ENCODE data around the gene GSC. TPM values are rescaled to one million over a fixed set of nuclear protein-coding genes. Genes with fewer than 3 reads are reported as not detected.

GSC gene
- total RNA-seq, 4 donors from 2014 or later, result 3.6 to 11.0 (median 4.7) TPM

DNA sequence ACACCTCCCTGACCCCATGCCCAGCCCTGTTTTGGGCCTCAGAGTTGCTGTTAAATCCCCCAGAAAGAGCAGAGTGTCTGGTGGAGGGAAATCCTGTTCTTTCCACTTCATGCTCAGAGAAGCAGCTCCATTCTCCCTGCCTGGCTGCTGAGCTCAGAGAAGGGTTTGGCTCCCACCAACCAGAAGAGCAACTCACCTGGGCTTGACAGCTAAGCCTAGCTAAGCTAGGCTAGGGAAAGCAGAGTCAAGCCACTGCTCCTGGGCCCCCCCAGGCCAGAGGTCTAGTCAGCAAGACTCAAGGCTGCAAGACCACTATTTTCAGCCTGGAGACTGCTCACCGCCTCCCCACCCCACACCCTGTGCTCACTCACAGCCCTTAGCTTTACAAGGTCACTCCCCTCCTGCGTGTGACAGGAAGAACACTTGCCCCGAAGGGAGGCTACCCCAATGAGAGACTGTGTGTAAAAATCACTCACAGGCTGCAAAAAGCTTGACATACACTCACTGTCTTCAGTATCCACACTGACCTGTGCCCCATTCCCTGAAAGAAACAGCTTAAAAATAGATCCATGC lies 13.5 kb downstream of the GSC start:
- H3K27ac ChIP-seq, result no peak overlapping the region
- no peaks in the 10 kb centered on the region for H3K9me3 ChIP-seq
- H3K4me3 ChIP-seq (replicated peaks in 1 of 3), result no peak overlapping the region
- no peak for TF ChIP-seq POLR2A (IDR thresholded peaks at IDR 0.05)
- TF ChIP-seq, protein P1, sequence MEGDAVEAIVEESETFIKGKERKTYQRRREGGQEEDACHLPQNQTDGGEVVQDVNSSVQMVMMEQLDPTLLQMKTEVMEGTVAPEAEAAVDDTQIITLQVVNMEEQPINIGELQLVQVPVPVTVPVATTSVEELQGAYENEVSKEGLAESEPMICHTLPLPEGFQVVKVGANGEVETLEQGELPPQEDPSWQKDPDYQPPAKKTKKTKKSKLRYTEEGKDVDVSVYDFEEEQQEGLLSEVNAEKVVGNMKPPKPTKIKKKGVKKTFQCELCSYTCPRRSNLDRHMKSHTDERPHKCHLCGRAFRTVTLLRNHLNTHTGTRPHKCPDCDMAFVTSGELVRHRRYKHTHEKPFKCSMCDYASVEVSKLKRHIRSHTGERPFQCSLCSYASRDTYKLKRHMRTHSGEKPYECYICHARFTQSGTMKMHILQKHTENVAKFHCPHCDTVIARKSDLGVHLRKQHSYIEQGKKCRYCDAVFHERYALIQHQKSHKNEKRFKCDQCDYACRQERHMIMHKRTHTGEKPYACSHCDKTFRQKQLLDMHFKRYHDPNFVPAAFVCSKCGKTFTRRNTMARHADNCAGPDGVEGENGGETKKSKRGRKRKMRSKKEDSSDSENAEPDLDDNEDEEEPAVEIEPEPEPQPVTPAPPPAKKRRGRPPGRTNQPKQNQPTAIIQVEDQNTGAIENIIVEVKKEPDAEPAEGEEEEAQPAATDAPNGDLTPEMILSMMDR (IDR thresholded peaks at IDR 0.05), result no peak
- H3K36me3 ChIP-seq, result no peaks in the 10 kb centered on the region
- intact Hi-C loops (cut with DNase I), result no loop called here
- WGBS, 2 donors, result 29 to 59% methylated on average over 2 to 3 of the region's 3 CpGs
- H3K4me1 ChIP-seq, result no peaks in the 10 kb centered on the region
- DNase-seq, result no peak
- H3K27me3 ChIP-seq, result no peaks in the 10 kb centered on the region

DNA sequence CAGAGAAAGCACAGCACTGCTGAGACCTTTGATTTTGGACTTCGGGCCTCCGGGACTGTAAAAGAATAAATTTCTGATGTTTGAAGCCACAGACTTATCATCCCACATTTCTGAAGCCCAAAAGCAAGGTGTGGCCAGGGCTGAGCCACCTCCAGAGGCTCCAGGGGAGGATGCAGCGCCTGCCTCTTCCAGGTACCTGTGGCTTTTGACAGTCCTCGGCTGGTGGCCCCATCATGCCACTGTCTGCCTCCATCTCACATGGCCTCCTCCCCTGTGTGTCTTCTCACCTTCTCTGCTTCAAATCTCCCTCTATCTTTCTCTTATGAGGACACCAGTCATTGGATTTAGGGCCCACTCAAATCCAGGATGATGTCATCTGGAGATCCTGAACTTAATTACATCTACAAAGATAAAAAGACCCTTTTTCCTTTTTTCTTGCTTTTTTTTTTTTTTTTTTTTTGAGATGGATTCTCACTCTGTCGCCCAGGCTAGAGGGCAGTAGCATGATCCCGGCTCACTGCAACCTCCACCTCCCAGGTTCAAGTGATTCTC lies 15.4 kb downstream of the GSC start:
- no peak overlapping the region for H3K27ac ChIP-seq
- H3K36me3 ChIP-seq, result no peaks in the 10 kb centered on the region
- TF ChIP-seq POLR2A (IDR thresholded peaks at IDR 0.05), result no peak
- TF ChIP-seq, protein P1 (IDR thresholded peaks at IDR 0.05), result no peak
- DNase-seq, result no peak
- no peaks in the 10 kb centered on the region for H3K27me3 ChIP-seq
- 74 to 82% methylated on average over 6 of the region's 6 CpGs for WGBS, 2 donors
- no peaks in the 10 kb centered on the region for H3K9me3 ChIP-seq
- no peaks in the 10 kb centered on the region for H3K4me1 ChIP-seq
- intact Hi-C loops (cut with DNase I), result no loop called here
- no peak overlapping the region for H3K4me3 ChIP-seq (replicated peaks in 1 of 3)

DNA sequence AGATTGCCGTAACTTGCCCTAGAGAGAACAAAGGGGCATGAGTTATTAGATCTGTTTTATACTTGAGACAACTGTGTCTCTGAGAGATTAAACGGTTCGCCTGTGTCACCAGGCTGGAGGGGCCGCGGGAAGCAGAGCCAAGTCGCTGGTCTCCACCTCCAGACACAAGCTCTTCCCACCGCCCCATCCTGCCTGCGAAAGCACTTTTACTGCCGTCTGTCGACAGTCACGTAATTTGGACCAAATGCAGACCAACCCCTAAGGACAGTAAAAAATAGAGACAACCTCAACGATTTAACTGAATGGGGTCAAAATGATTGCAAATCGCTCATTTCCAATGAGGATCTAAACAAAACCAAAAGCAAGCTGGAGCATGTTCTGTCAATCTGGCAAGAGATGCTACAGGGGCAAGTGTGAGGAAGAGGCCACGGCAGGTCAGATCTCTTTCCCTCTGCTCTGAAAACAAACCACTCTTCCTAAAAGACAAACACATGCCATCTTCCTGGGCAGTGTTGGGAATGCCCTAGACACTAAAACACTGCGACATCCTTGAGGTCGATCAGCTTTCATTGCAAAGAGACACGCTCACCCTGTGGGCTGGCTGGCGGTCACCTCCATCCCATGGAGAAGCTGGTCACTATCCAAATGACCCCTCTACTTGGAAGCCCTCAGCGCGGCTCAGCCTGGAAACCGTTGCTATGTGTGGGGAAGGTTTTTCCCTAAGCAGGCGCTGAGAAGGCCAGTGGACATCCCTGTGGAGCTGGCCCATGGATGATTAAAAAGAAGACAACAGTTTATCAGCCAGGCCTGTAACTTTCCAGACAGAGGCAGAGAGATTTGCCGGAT lies 17.1 kb downstream of the GSC start:
- no peak overlapping the region for H3K4me3 ChIP-seq (replicated peaks in 1 of 3)
- TF ChIP-seq, protein P1 (IDR thresholded peaks at IDR 0.05), result no peak
- no peak for TF ChIP-seq POLR2A (IDR thresholded peaks at IDR 0.05)
- no peaks in the 10 kb centered on the region for H3K9me3 ChIP-seq
- H3K27me3 ChIP-seq, result no peaks in the 10 kb centered on the region
- intact Hi-C loops (cut with DNase I), result no loop called here
- peak overlapping the region in 1 of 3 donors; percentile 30 for H3K27ac ChIP-seq
- no peak for DNase-seq
- WGBS, 2 donors, result 61 to 65% methylated on average over 23 of the region's 23 CpGs
- H3K4me1 ChIP-seq, result no peaks in the 10 kb centered on the region
- H3K36me3 ChIP-seq, result no peaks in the 10 kb centered on the region

GRCh38 chr14:94751956-94752355 lies 18.0 kb downstream of the GSC start:
- TF ChIP-seq, protein P1 (IDR thresholded peaks at IDR 0.05), result no peak
- TF ChIP-seq POLR2A (IDR thresholded peaks at IDR 0.05), result no peak
- WGBS, 2 donors, result 63 to 76% methylated on average over 4 of the region's 4 CpGs
- intact Hi-C loops (cut with DNase I), result no loop called here
- no peaks in the 10 kb centered on the region for H3K27me3 ChIP-seq
- H3K9me3 ChIP-seq, result no peaks in the 10 kb centered on the region
- peak overlapping the region in 1 of 3 donors; percentile 17 for H3K27ac ChIP-seq
- no peaks in the 10 kb centered on the region for H3K4me1 ChIP-seq
- no peak for DNase-seq
- H3K36me3 ChIP-seq, result no peaks in the 10 kb centered on the region
- no peak overlapping the region for H3K4me3 ChIP-seq (replicated peaks in 1 of 3)

- Histone ChIP-seq H3K9me3 (no peaks in the 10 kb centered on the region), H3K27me3 (no peaks in the 10 kb centered on the region), H3K4me3 (replicated peaks in 1 of 3) (no peak overlapping the region), H3K27ac (no peak overlapping the region), H3K36me3 (no peaks in the 10 kb centered on the region), H3K4me1 (no peaks in the 10 kb centered on the region)
- intact Hi-C loops (cut with DNase I), result no loop called here
- DNase-seq, result no peak
- WGBS, 2 donors, result 77 to 82% methylated on average over 10 to 11 of the region's 11 CpGs
- no peak for TF ChIP-seq POLR2A (IDR thresholded peaks at IDR 0.05)
- TF ChIP-seq, protein P1 (IDR thresholded peaks at IDR 0.05), result no peak
Observed at GRCh38 chr14:94751321-94751720, 18.6 kb downstream of the GSC start.

All from thyroid gland (tissue), 4 donors.